ENCODE measurements around the gene LMX1B.

DNA sequence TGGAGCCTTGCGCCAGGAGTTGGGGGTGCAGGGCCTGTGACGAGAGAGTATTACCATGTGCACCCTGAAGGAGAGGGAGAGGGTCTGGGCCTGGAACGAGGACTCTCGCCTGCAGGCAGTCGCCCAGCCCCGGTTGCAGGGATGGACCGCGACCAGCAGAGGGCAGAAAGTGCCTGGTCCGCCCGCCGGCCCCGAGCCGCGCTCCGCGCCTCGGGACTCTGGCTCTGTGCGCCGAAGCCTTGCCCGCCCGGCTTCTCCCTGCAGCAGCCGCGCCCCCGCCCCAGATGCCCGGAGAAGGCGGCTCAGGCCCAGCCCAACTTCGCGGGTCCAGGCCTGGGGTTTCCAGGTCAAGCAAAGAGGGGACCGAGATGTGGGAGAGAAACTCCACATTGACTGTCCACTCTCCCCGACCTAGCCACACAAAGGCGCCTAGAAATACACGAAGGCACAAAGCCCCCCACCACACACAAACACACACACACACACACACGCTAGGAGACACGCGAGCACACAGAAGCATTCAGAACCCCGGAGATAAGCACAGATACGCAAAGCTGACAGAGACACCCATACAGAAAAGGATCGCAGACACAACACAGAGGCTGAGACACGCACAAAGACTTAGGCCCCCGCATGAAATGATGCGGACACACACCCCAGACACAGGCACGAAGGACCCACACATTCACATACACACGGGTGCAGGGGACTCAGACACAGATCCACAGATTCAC lies 2.0 kb upstream of the LMX1B start:
- TF ChIP-seq POLR2A (IDR thresholded peaks at IDR 0.05; ENCODE audit: low read length) (no peak), GATA1 (IDR thresholded peaks at IDR 0.05; ENCODE audit: low read depth, low read length) (no peak)

All from erythroblast (primary cell).